ENCODE measurements around the gene CSRP3.

The CSRP3 gene

GRCh38 chr11:19225123-19225522 is 23.3 kb upstream of the CSRP3 start:
- DNase-seq (ENCODE audit: low spot score) = no peak

- no peak for DNase-seq (ENCODE audit: low spot score)
Observed at GRCh38 chr11:19220903-19221724, 19.3 kb upstream of the CSRP3 start.

GRCh38 chr11:19218786-19219460 is 17.1 kb upstream of the CSRP3 start:
- no peak for DNase-seq (ENCODE audit: low spot score)

- no peak for DNase-seq (ENCODE audit: low spot score)
Observed at GRCh38 chr11:19218216-19218615, 16.4 kb upstream of the CSRP3 start.

GRCh38 chr11:19216709-19217374 is 15.1 kb upstream of the CSRP3 start:
- no peak for DNase-seq (ENCODE audit: low spot score)

GRCh38 chr11:19216021-19216420 is 14.2 kb upstream of the CSRP3 start:
- no peak for DNase-seq (ENCODE audit: low spot score)

GRCh38 chr11:19209617-19210370 is 8.0 kb upstream of the CSRP3 start:
- DNase-seq (ENCODE audit: low spot score) = no peak

- no peak for DNase-seq (ENCODE audit: low spot score)
Observed at GRCh38 chr11:19208959-19209546, 7.3 kb upstream of the CSRP3 start.

GRCh38 chr11:19208181-19208580 is 6.4 kb upstream of the CSRP3 start:
- no peak for DNase-seq (ENCODE audit: low spot score)

- no peak for DNase-seq (ENCODE audit: low spot score)
Observed at GRCh38 chr11:19204836-19205235, 3.1 kb upstream of the CSRP3 start.

- no peak for DNase-seq (ENCODE audit: low spot score)
Observed at GRCh38 chr11:19200410-19201201, 1.2 kb downstream of the CSRP3 start.

GRCh38 chr11:19199771-19200170 is 2.0 kb downstream of the CSRP3 start:
- DNase-seq (ENCODE audit: low spot score) = no peak

- DNase-seq (ENCODE audit: low spot score) = no peak
Observed at GRCh38 chr11:19199048-19199447, 2.7 kb downstream of the CSRP3 start.

GRCh38 chr11:19196432-19196831 is 5.4 kb downstream of the CSRP3 start:
- DNase-seq (ENCODE audit: low spot score) = no peak

- DNase-seq (ENCODE audit: low spot score) = no peak
Observed at GRCh38 chr11:19194620-19195308, 7.0 kb downstream of the CSRP3 start.

- no peak for DNase-seq (ENCODE audit: low spot score)
Observed at GRCh38 chr11:19193916-19194315, 7.9 kb downstream of the CSRP3 start.

- DNase-seq (ENCODE audit: low spot score) = no peak
Observed at GRCh38 chr11:19191530-19192169, 10.1 kb downstream of the CSRP3 start.

- DNase-seq (ENCODE audit: low spot score) = no peak
Observed at GRCh38 chr11:19187833-19188258, 13.9 kb downstream of the CSRP3 start.

- no peak for DNase-seq (ENCODE audit: low spot score)
Observed at GRCh38 chr11:19187114-19187832, 14.5 kb downstream of the CSRP3 start.
